Measurements from ENCODE around the gene TNRC6B. TPM values are rescaled to one million over a fixed set of nuclear protein-coding genes. Genes with fewer than 3 reads are reported as not detected.

Gene TNRC6B
- total RNA-seq, 2 experiments from 2014 or later = 65.1 to 65.2 TPM

DNA sequence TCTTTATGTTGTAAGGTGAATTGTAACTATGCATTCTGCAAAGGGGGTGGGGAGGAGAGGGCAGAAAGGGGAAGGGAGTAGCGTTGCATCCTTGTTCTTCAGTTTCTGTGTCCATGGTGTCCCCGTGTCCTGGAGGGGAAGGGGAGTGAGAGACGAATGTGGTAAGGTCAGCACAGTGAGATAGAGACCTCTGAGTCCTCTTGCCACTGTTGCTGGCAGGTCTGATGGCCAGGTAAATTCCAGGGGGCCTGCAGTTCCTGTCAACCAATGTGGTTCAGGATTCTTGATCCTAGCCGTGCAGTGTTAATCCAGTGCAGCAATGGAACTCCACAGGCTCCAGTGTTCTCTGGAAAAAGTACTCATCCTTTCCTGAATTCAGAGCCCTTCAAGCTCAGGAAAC is 154.0 kb downstream of the TNRC6B start:
- ChIA-PET POLR2A (no interaction called here), CTCF (interaction anchor here (1.2 kb wide), 1 partner anchor 14 kb away, joined by 4 read pairs; the partner anchor contains the start of gene ADSL)
- H3K4me3 Mint-ChIP-seq = peak overlapping the region; percentile 45

DNA sequence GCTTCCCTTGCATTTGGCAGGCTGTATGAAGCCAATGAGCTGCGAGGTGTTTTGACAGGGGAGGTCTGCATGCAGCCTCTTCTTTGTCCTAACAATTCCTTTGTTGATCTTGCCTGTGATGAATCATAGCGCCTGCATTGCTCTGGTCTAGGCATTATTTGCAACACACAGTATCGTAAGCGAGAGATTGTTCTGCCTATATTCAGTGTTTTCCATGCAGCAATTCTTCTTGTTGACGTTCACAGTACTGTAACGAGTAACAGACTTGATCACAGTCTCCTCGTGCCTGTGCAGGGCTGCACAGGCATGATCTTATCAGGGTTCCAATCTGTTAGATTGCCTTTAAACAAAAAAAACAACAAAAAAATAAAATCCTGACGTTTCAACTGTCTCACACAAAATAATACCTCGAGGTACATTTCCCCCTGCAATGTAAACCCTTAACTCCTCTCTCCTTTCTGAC is 154.6 kb downstream of the TNRC6B start:
- H3K9me3 Mint-ChIP-seq = no peaks in the 10 kb centered on the region
- DNase-seq = no peak
- peak overlapping the region; percentile 91 for H3K27ac Mint-ChIP-seq
- POLR2A ChIA-PET = interaction anchor here (0.7 kb wide), 1 partner anchor 34 kb away, joined by 3 read pairs; no protein-coding TSS in a partner anchor
- CTCF ChIA-PET = interaction anchor here (1.0 to 1.2 kb wide), 2 partner anchors 13 to 64 kb away, joined by 3 to 4 read pairs; partner anchors contain the start of gene ADSL
- no peaks in the 10 kb centered on the region for H3K27me3 Mint-ChIP-seq
- peak overlapping the region; percentile 45 for H3K4me3 Mint-ChIP-seq
- H3K4me1 Mint-ChIP-seq = peaks cover 92% of the 10 kb centered on the region
- H3K36me3 Mint-ChIP-seq (ENCODE audit: low read depth) = peaks cover 58% of the 10 kb centered on the region

More for the DNA sequence above, 154.0 kb downstream of the TNRC6B start:
- no peak for DNase-seq
- H3K36me3 Mint-ChIP-seq (ENCODE audit: low read depth) = peaks cover 64% of the 10 kb centered on the region
- H3K27me3 Mint-ChIP-seq = no peaks in the 10 kb centered on the region
- H3K27ac Mint-ChIP-seq = peak overlapping the region; percentile 91
- H3K4me1 Mint-ChIP-seq = peaks cover 95% of the 10 kb centered on the region
- H3K9me3 Mint-ChIP-seq = no peaks in the 10 kb centered on the region

DNA sequence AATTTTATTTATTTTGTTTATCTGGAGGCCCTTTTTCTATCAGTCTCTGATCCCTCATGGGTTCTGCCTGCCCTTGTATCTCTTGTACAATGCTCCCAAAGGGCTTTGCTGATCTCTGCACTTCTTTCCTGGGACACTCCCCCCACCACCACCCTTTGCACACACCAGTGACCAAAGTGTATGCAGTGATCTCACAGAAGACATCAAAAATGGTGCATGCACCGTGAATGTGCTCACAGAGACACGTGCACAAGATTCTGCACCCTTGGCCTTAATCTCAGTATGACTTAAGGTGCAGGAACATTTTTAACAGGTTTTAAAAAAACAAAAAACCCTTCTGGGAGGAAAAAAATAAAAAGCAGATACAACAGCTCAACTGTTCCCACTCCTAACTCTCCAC is 156.3 kb downstream of the TNRC6B start:
- Mint-ChIP-seq H3K4me1 (peaks cover 86% of the 10 kb centered on the region), H3K27me3 (no peaks in the 10 kb centered on the region), H3K9me3 (no peaks in the 10 kb centered on the region), H3K36me3 (ENCODE audit: low read depth) (peaks cover 52% of the 10 kb centered on the region), H3K27ac (peak overlapping the region; percentile 69), H3K4me3 (no peak overlapping the region)
- ChIA-PET CTCF (interaction anchor here (0.7 to 1.0 kb wide), 2 partner anchors 19 to 309 kb away, joined by 3 to 5 read pairs; no protein-coding TSS in a partner anchor), POLR2A (no interaction called here)
- no peak for DNase-seq

DNA sequence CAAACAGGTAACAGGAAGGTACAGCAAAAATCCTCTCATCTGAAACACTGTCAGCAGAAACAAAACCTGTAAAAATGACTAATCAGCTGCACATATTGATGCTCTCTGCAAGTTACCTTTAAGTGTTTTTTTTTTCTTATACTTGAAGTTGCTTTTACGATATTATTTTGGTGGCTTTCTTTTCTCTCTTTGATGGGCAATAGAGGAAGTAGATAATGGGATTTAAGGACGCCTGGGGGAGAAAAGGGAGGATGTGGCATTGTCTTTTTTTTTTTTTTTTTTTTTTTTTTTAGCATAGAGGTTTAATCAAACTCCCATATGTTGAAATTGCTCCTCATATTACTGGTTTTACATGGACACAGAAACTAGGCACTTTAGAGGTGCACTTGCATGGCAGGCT is 157.2 kb downstream of the TNRC6B start:
- H3K36me3 Mint-ChIP-seq (ENCODE audit: low read depth) = peaks cover 49% of the 10 kb centered on the region
- no peaks in the 10 kb centered on the region for H3K9me3 Mint-ChIP-seq
- DNase-seq = no peak
- H3K27ac Mint-ChIP-seq = peak overlapping the region; percentile 69
- ChIA-PET CTCF (interaction anchor here (1.0 kb wide), 1 partner anchor 18 kb away, joined by 5 read pairs; no protein-coding TSS in a partner anchor), POLR2A (interaction anchor here (0.7 kb wide), 1 partner anchor 11 kb away, joined by 5 read pairs; no protein-coding TSS in a partner anchor)
- no peaks in the 10 kb centered on the region for H3K27me3 Mint-ChIP-seq
- peaks cover 82% of the 10 kb centered on the region for H3K4me1 Mint-ChIP-seq
- peak overlapping the region; percentile 33 for H3K4me3 Mint-ChIP-seq

DNA sequence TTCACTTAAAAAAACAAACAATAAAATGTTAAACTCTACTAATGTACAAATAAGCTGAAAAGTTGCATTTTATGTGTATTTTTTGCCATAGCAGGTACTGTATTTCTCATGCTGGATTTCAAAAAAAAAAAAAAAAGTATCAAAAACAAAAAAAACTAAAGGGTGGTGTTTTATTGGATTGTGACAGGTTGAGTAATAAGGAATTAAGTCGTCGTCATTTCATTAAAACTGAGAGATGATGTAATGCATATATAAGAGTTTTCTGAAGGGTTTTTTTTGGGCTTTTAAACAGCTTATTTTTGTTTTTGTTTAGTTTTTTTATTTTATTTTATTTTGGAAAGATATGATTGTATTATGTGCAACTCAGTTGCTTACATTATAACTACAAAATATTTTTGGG is 157.6 kb downstream of the TNRC6B start:
- ChIA-PET POLR2A (no interaction called here), CTCF (no interaction called here)
- peak overlapping the region; percentile 33 for H3K4me3 Mint-ChIP-seq
- peak overlapping the region; percentile 69 for H3K27ac Mint-ChIP-seq
- peaks cover 46% of the 10 kb centered on the region for H3K36me3 Mint-ChIP-seq (ENCODE audit: low read depth)
- H3K4me1 Mint-ChIP-seq = peaks cover 82% of the 10 kb centered on the region
- H3K27me3 Mint-ChIP-seq = no peaks in the 10 kb centered on the region
- DNase-seq = no peak
- H3K9me3 Mint-ChIP-seq = no peaks in the 10 kb centered on the region

DNA sequence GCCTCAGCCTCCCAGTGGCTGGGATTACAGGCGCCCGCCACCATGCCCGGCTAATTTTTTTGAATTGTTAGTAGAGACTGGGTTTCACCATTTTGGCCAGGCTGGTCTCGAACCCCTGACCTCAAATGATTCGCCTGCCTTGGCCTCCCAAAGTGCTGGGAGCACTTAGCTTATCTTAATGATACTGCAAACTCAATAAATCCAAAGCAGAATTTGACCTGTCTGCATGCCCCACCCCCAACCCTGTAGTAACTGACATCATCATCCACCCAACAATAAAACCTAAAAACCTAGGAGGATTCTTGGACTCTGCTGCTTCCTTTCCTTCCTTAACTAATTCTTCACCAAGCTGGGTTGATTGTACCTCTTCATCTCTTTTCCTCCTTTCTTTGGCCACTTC is 162.3 kb downstream of the TNRC6B start:
- POLR2A ChIA-PET = interaction anchor here (0.6 kb wide), 1 partner anchor 296 kb away, joined by 4 read pairs; no protein-coding TSS in a partner anchor
- H3K27ac Mint-ChIP-seq = peak overlapping the region; percentile 21

DNA sequence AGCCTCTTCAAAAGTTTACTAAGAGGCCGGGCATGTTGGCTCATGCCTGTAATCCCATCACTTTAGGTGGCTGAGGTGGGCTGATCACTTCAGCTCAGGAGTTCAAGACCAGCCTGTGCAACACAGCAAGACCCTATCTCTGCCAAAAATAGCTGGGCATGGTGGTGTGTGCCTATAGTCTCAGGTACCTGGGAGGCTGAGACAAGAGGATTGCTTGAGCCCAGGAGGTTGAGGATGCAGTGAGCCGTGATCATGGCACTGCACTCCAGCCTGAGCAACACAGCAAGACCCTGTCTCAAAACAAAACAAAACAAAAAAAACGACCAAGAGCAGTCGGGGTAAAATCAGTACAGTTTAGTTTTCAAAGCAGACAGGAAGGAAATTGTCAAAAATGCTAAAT is 163.9 kb downstream of the TNRC6B start:
- POLR2A ChIA-PET = no interaction called here
- no peak for DNase-seq
- Mint-ChIP-seq H3K4me3 (peak overlapping the region; percentile 36), H3K36me3 (ENCODE audit: low read depth) (peaks cover 15% of the 10 kb centered on the region), H3K4me1 (peaks cover 58% of the 10 kb centered on the region), H3K27ac (peak overlapping the region; percentile 71), H3K9me3 (no peaks in the 10 kb centered on the region), H3K27me3 (no peaks in the 10 kb centered on the region)
- CTCF ChIA-PET = no interaction called here

More for the DNA sequence above, 162.3 kb downstream of the TNRC6B start:
- no peak for DNase-seq
- peaks cover 66% of the 10 kb centered on the region for H3K4me1 Mint-ChIP-seq
- no peaks in the 10 kb centered on the region for H3K27me3 Mint-ChIP-seq
- CTCF ChIA-PET = interaction anchor here (0.7 to 1.1 kb wide), 3 partner anchors 10 to 22 kb away, joined by 3 read pairs; no protein-coding TSS in a partner anchor
- H3K9me3 Mint-ChIP-seq = no peaks in the 10 kb centered on the region
- no peak overlapping the region for H3K4me3 Mint-ChIP-seq
- H3K36me3 Mint-ChIP-seq (ENCODE audit: low read depth) = peaks cover 20% of the 10 kb centered on the region

DNA sequence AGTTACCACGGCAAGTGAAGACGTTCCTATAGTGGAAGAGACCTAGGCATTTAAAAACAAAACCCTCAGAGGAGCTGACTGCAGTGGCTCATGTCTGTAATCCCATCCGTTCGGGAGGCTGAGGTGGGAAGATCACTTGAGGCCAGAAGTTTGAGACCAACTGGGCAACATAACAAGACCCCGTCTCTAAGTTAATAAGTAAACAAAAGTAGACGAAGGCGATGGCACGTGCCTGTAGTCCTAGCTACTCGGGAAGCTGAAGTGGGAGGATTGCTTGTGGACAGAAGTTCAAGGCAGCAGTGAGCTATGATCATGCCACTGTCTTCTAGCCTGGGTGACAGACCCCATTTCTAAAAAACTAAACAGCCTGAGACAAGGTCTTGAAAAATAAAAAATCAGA is 164.8 kb downstream of the TNRC6B start:
- CTCF ChIA-PET = no interaction called here
- POLR2A ChIA-PET = no interaction called here
- Mint-ChIP-seq H3K4me3 (no peak overlapping the region), H3K9me3 (no peaks in the 10 kb centered on the region), H3K27me3 (no peaks in the 10 kb centered on the region), H3K4me1 (peaks cover 57% of the 10 kb centered on the region), H3K36me3 (ENCODE audit: low read depth) (peaks cover 18% of the 10 kb centered on the region), H3K27ac (peak overlapping the region; percentile 71)
- DNase-seq = no peak

DNA sequence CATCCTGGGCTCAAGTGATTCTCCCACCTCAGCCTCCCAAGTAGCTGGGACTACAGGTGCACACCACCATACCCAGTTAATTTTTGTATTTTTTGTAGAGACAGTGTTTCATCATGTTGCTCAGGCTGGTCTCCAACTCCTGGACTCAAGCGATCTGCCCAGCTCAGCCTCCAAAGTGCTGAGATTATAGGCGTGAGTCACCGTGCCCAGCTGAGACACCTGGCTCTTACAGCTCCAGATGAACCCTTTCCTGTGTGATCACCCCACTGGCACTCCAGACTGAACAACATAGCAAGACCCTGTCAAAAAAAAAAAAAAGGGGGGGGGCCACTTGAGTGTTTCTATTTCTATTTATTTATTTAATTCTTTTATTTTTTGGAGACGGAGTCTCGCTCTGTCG is 167.5 kb downstream of the TNRC6B start:
- Mint-ChIP-seq H3K4me3 (peak overlapping the region; percentile 98), H3K27me3 (no peaks in the 10 kb centered on the region), H3K4me1 (peaks cover 52% of the 10 kb centered on the region), H3K9me3 (no peaks in the 10 kb centered on the region), H3K36me3 (ENCODE audit: low read depth) (peaks cover 15% of the 10 kb centered on the region), H3K27ac (peak overlapping the region; percentile 99)
- CTCF ChIA-PET = interaction anchor here (0.6 to 1.5 kb wide), 6 partner anchors 11 to 533 kb away, joined by 3 to 6 read pairs (median 4); no protein-coding TSS in a partner anchor
- POLR2A ChIA-PET = interaction anchor here (0.6 to 1.0 kb wide), 2 partner anchors 25 to 301 kb away, joined by 7 to 12 read pairs; no protein-coding TSS in a partner anchor
- peak; percentile 27 for DNase-seq

DNA sequence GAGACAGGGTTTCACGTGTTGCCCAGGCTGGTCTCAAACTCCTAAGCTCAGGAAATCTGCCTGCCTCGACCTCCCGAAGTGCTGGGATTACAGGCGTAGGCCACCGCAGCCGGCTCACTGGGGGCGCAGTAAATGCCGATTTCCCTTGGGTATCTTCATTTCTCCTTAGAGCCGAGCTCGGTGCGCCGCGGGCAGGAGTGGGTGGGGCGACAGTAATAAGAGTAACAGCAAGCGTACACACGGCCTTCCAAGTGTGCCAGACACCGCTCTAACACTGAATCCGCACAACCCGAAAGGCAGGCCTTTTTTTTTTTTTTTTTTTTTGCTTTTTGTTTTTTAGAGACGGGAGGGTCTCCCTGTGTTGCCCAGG is 168.1 kb downstream of the TNRC6B start:
- Mint-ChIP-seq H3K9me3 (no peaks in the 10 kb centered on the region), H3K36me3 (ENCODE audit: low read depth) (peaks cover 15% of the 10 kb centered on the region), H3K27me3 (no peaks in the 10 kb centered on the region), H3K27ac (peak overlapping the region; percentile 99), H3K4me3 (peak overlapping the region; percentile 98), H3K4me1 (peaks cover 50% of the 10 kb centered on the region)
- POLR2A ChIA-PET = interaction anchor here (0.6 to 2.1 kb wide), 5 partner anchors 22 to 302 kb away, joined by 3 to 12 read pairs (median 7); partner anchors contain the start of gene TNRC6B
- peak; percentile 66 for DNase-seq
- CTCF ChIA-PET = interaction anchor here (0.7 to 1.5 kb wide), 5 partner anchors 10 to 532 kb away, joined by 3 to 4 read pairs (median 4); no protein-coding TSS in a partner anchor

DNA sequence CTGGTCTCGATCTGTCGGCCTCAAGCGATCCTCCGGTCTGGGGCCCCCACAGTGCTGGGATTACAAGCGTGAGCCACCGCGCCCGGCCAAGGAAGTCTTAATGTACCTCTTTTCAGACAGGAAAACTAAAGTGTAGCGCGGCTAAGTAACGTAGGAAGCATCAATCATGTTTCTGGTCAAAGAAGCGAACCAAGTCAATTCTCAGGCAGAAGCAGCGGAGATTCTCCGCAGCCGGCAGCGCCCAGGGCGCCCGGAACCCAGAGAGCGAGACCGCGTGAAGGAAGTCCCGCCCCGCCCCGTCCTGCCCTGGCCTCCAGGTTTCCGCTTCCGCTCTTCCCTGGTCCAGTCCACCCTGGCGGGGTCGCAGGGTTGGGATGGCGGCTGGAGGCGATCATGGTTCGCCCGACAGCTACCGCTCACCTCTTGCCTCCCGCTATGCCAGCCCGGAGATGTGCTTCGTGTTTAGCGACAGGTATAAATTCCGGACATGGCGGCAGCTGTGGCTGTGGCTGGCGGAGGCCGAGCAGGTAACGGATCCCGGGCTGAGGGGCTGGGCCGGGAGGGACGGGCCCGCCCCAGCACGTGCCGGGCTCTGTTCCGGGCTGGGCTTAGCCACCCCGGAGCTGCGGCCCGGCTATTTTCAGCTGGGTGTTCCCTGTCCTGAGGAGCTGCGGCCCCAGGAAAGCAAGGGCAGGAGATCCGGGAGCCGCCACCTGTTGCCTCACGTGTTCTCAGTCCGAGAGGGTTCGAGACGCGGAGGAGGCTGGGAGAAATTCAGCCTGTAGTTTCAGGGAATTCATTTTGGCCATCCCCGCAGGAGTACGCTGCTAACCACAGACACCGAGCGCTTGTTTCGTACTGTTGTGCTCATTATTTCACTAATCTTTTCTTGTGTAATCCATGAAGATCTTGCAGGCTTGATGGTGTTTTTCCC is 168.7 kb downstream of the TNRC6B start, which contains the start of gene ADSL:
Gene ADSL, plus strand, starts transcription at position 316 of the 934 bp plus-strand sequence. Its CDS starts 59 bp downstream, at position 375.
- Mint-ChIP-seq H3K4me3 (peak within 1 kb of the TSS; percentile 98), H3K36me3 (ENCODE audit: low read depth) (peaks cover 18% of the 10 kb centered on the region), H3K4me1 (peaks cover 50% of the 10 kb centered on the region), H3K27ac (peak within 1 kb of the TSS; percentile 99), H3K27me3 (no peaks in the 10 kb centered on the region), H3K9me3 (no peaks in the 10 kb centered on the region)
- DNase-seq = peak; percentile 87
- ChIA-PET POLR2A (interaction anchor here (0.6 to 2.1 kb wide), 5 partner anchors 22 to 302 kb away, joined by 3 to 12 read pairs (median 6); partner anchors contain the start of gene TNRC6B), CTCF (interaction anchor here (0.7 to 1.5 kb wide), 3 partner anchors 10 to 83 kb away, joined by 3 to 4 read pairs (median 3); no protein-coding TSS in a partner anchor)

DNA sequence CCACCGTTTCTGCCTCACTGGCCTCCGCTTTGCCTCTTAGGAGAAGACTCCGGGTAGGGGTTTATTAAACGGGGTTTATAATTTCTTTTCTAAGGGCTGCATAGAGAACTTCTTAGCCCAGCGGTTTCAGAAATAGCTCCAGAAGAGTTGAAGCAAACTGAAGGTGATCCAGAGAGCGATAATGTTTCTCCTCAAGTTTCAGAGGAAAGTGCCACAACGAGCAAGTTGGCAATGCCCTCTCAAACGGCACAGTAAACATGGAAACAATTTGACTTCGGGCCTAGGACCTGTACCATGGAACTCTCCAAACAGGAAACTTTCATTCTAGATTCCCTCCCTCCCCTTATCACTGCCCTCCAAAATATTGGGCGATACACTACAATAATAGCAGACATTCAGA is 169.6 kb downstream of the TNRC6B start:
- Mint-ChIP-seq H3K4me3 (peak overlapping the region; percentile 98), H3K9me3 (no peaks in the 10 kb centered on the region), H3K4me1 (peaks cover 41% of the 10 kb centered on the region), H3K36me3 (ENCODE audit: low read depth) (peaks cover 24% of the 10 kb centered on the region), H3K27ac (peak overlapping the region; percentile 99), H3K27me3 (no peaks in the 10 kb centered on the region)
- POLR2A ChIA-PET = interaction anchor here (1.2 to 2.1 kb wide), 2 partner anchors 169 to 303 kb away, joined by 6 to 8 read pairs; partner anchors contain the start of gene TNRC6B
- DNase-seq = no peak
- CTCF ChIA-PET = interaction anchor here (0.6 to 1.9 kb wide), 12 partner anchors 9 to 810 kb away, joined by 3 to 14 read pairs (median 3); no protein-coding TSS in a partner anchor

All from activated CD4-positive, alpha-beta T cell treated with anti-CD3 and anti-CD28 coated beads, Interleukin-2, amount 10 ng/mL, durations not matched to agents 7 days and 5 days (primary cell).